Germinal center (tissue), 1 donor: ENCODE data around the gene TSPEAR.
"Not testable (repeated sequence)": the region's sequence is repeated elsewhere in the genome, so short reads cannot be mapped to it uniquely, and the experiment has no call there.

Experiments used
- DNase-seq: peaks from one replicate; pipeline ENCODE4 v3.0.0; 2012; ENCODE audit warnings: mixed read lengths, low spot score

Gene TSPEAR

GRCh38 chr21:44650973-44651675 lies 60.2 kb downstream of the TSPEAR start:
- no peak for DNase-seq

- no peak for DNase-seq
Measured at GRCh38 chr21:44650265-44650972, 61.0 kb downstream of the TSPEAR start.

GRCh38 chr21:44649521-44650100 lies 61.8 kb downstream of the TSPEAR start:
- DNase-seq: no peak

GRCh38 chr21:44648557-44649311 lies 62.6 kb downstream of the TSPEAR start:
- no peak for DNase-seq

GRCh38 chr21:44647222-44647552 lies 64.2 kb downstream of the TSPEAR start:
- DNase-seq: no peak

GRCh38 chr21:44646366-44647221 lies 64.8 kb downstream of the TSPEAR start, which contains the start of gene KRTAP10-11:
TSS of gene KRTAP10-11 (plus strand) at chr21:44646414. CDS start at chr21:44646459, 45 bp downstream.
- not testable (repeated sequence) for DNase-seq

- no peak for DNase-seq
Measured at GRCh38 chr21:44644878-44645277, 66.5 kb downstream of the TSPEAR start.

GRCh38 chr21:44643741-44644310 lies 67.5 kb downstream of the TSPEAR start:
- no peak for DNase-seq

- DNase-seq: no peak
Measured at GRCh38 chr21:44640761-44641160, 70.6 kb downstream of the TSPEAR start.

GRCh38 chr21:44639331-44639655 lies 72.1 kb downstream of the TSPEAR start:
- DNase-seq: no peak

GRCh38 chr21:44638506-44639330 lies 72.7 kb downstream of the TSPEAR start:
- DNase-seq: not testable (repeated sequence)

GRCh38 chr21:44637851-44638348 lies 73.5 kb downstream of the TSPEAR start:
- DNase-seq: not testable (repeated sequence)

GRCh38 chr21:44637018-44637850 lies 74.1 kb downstream of the TSPEAR start, which contains the start of gene KRTAP10-10:
TSS of gene KRTAP10-10 (plus strand) at chr21:44637356. CDS start at chr21:44637418, 62 bp downstream.
- no peak for DNase-seq

- DNase-seq: no peak
Measured at GRCh38 chr21:44636209-44637017, 75.0 kb downstream of the TSPEAR start.

GRCh38 chr21:44632067-44632466 lies 79.3 kb downstream of the TSPEAR start:
- DNase-seq: no peak

- no peak for DNase-seq
Measured at GRCh38 chr21:44630440-44630839, 80.9 kb downstream of the TSPEAR start.

- DNase-seq: no peak
Measured at GRCh38 chr21:44628707-44629391, 82.5 kb downstream of the TSPEAR start.

- not testable (repeated sequence) for DNase-seq
Measured at GRCh38 chr21:44627831-44628233, 83.5 kb downstream of the TSPEAR start.
